ENCODE results near the gene HMCN1. TPM values are rescaled to one million over a fixed set of nuclear protein-coding genes. Genes with fewer than 3 reads are reported as not detected.
"Not testable (repeated sequence)": the region's sequence is repeated elsewhere in the genome, so short reads cannot be mapped to it uniquely, and the experiment has no call there.

The HMCN1 gene
- total RNA-seq, 2 experiments from 2014 or later = 0.14 TPM; not detected in 1

GRCh38 chr1:186179231-186179630 is 445.0 kb downstream of the HMCN1 start:
- H3K9me3 Mint-ChIP-seq (ENCODE audit: low read depth) = no peaks in the 10 kb centered on the region
- CTCF ChIA-PET = interaction anchor here (0.9 kb wide), 1 partner anchor 10 kb away, joined by 3 read pairs; no protein-coding TSS in a partner anchor
- H3K27ac Mint-ChIP-seq = no peak overlapping the region
- DNase-seq = no peak
- H3K4me3 Mint-ChIP-seq = no peak overlapping the region
- POLR2A ChIA-PET = no interaction called here
- no peaks in the 10 kb centered on the region for H3K36me3 Mint-ChIP-seq (ENCODE audit: low read depth)
- intact Hi-C loops (cut with DNase I, micrococcal nuclease) = no loop called here
- peaks cover 24% of the 10 kb centered on the region for H3K27me3 Mint-ChIP-seq
- H3K4me1 Mint-ChIP-seq = peaks cover 11% of the 10 kb centered on the region
- no peak for ATAC-seq

GRCh38 chr1:186183219-186183618 is 449.0 kb downstream of the HMCN1 start:
- CTCF ChIA-PET = interaction anchor here (0.6 kb wide), 1 partner anchor 440 kb away, joined by 4 read pairs; no protein-coding TSS in a partner anchor
- intact Hi-C loops (cut with DNase I, micrococcal nuclease) = no loop called here
- Mint-ChIP-seq H3K27ac (no peak overlapping the region), H3K4me1 (peaks cover 21% of the 10 kb centered on the region), H3K36me3 (ENCODE audit: low read depth) (no peaks in the 10 kb centered on the region), H3K27me3 (peaks cover 26% of the 10 kb centered on the region), H3K9me3 (ENCODE audit: low read depth) (no peaks in the 10 kb centered on the region), H3K4me3 (no peak overlapping the region)
- POLR2A ChIA-PET = no interaction called here
- ATAC-seq (peak; percentile 70), DNase-seq (peak; percentile 49)

- Mint-ChIP-seq H3K4me1 (peaks cover 24% of the 10 kb centered on the region), H3K27me3 (peaks cover 24% of the 10 kb centered on the region), H3K36me3 (ENCODE audit: low read depth) (no peaks in the 10 kb centered on the region), H3K27ac (no peak overlapping the region), H3K9me3 (ENCODE audit: low read depth) (no peaks in the 10 kb centered on the region), H3K4me3 (no peak overlapping the region)
- DNase-seq (no peak), ATAC-seq (no peak)
- intact Hi-C loops (cut with DNase I, micrococcal nuclease) = no loop called here
- ChIA-PET POLR2A (no interaction called here), CTCF (no interaction called here)
These were observed 449.9 kb downstream of the HMCN1 start for GRCh38 chr1:186183970-186184628.

- CTCF ChIA-PET; ATAC-seq; H3K4me3 Mint-ChIP-seq; intact Hi-C loops (cut with DNase I, micrococcal nuclease); H3K9me3 Mint-ChIP-seq (ENCODE audit: low read depth); DNase-seq; POLR2A ChIA-PET; H3K27ac Mint-ChIP-seq; H3K36me3 Mint-ChIP-seq (ENCODE audit: low read depth): not testable (repeated sequence)
- Mint-ChIP-seq H3K27me3 (peaks cover 18% of the 10 kb centered on the region), H3K4me1 (peaks cover 24% of the 10 kb centered on the region)
These were observed 452.1 kb downstream of the HMCN1 start for GRCh38 chr1:186186251-186186650.

- Mint-ChIP-seq H3K4me3 (no peak overlapping the region), H3K36me3 (ENCODE audit: low read depth) (no peaks in the 10 kb centered on the region), H3K9me3 (ENCODE audit: low read depth) (no peaks in the 10 kb centered on the region), H3K4me1 (peaks cover 24% of the 10 kb centered on the region), H3K27ac (no peak overlapping the region), H3K27me3 (peaks cover 18% of the 10 kb centered on the region)
- ATAC-seq (peak; percentile 55), DNase-seq (peak; percentile 5)
- ChIA-PET CTCF (no interaction called here), POLR2A (no interaction called here)
- intact Hi-C loops (cut with DNase I, micrococcal nuclease) = no loop called here
These were observed 453.4 kb downstream of the HMCN1 start for GRCh38 chr1:186187601-186188000.

GRCh38 chr1:186188004-186188539 is 453.9 kb downstream of the HMCN1 start:
- ChIA-PET POLR2A (no interaction called here), CTCF (interaction anchor here (1.6 kb wide), 1 partner anchor 45 kb away, joined by 3 read pairs; no protein-coding TSS in a partner anchor)
- no peak overlapping the region for H3K4me3 Mint-ChIP-seq
- H3K36me3 Mint-ChIP-seq (ENCODE audit: low read depth) = no peaks in the 10 kb centered on the region
- ATAC-seq (peak; percentile 83), DNase-seq (peak; percentile 11)
- peaks cover 24% of the 10 kb centered on the region for H3K4me1 Mint-ChIP-seq
- peaks cover 18% of the 10 kb centered on the region for H3K27me3 Mint-ChIP-seq
- peak overlapping the region; percentile 24 for H3K27ac Mint-ChIP-seq
- intact Hi-C loops (cut with DNase I, micrococcal nuclease) = no loop called here
- H3K9me3 Mint-ChIP-seq (ENCODE audit: low read depth) = no peaks in the 10 kb centered on the region

GRCh38 chr1:186188736-186189135 is 454.5 kb downstream of the HMCN1 start:
- Mint-ChIP-seq H3K27me3 (peaks cover 22% of the 10 kb centered on the region), H3K27ac (no peak overlapping the region), H3K4me3 (no peak overlapping the region), H3K4me1 (peaks cover 18% of the 10 kb centered on the region), H3K9me3 (ENCODE audit: low read depth) (no peaks in the 10 kb centered on the region), H3K36me3 (ENCODE audit: low read depth) (no peaks in the 10 kb centered on the region)
- intact Hi-C loops (cut with DNase I, micrococcal nuclease) = no loop called here
- no peak for DNase-seq
- ChIA-PET POLR2A (no interaction called here), CTCF (interaction anchor here (1.0 to 1.6 kb wide), 2 partner anchors 10 to 46 kb away, joined by 3 read pairs; no protein-coding TSS in a partner anchor)
- no peak for ATAC-seq

GRCh38 chr1:186189156-186189555 is 455.0 kb downstream of the HMCN1 start:
- peaks cover 23% of the 10 kb centered on the region for H3K27me3 Mint-ChIP-seq
- H3K4me1 Mint-ChIP-seq = peaks cover 14% of the 10 kb centered on the region
- H3K36me3 Mint-ChIP-seq (ENCODE audit: low read depth) = no peaks in the 10 kb centered on the region
- ATAC-seq = no peak
- H3K9me3 Mint-ChIP-seq (ENCODE audit: low read depth) = no peaks in the 10 kb centered on the region
- CTCF ChIA-PET = interaction anchor here (1.0 to 1.6 kb wide), 2 partner anchors 10 to 46 kb away, joined by 3 read pairs; no protein-coding TSS in a partner anchor
- H3K4me3 Mint-ChIP-seq = no peak overlapping the region
- H3K27ac Mint-ChIP-seq = no peak overlapping the region
- POLR2A ChIA-PET = no interaction called here
- DNase-seq = no peak
- intact Hi-C loops (cut with DNase I, micrococcal nuclease) = no loop called here

GRCh38 chr1:186191511-186191910 is 457.3 kb downstream of the HMCN1 start:
- ATAC-seq = no peak
- Mint-ChIP-seq H3K27ac (no peak overlapping the region), H3K9me3 (ENCODE audit: low read depth) (no peaks in the 10 kb centered on the region), H3K4me3 (no peak overlapping the region), H3K36me3 (ENCODE audit: low read depth) (no peaks in the 10 kb centered on the region), H3K27me3 (peaks cover 28% of the 10 kb centered on the region), H3K4me1 (peaks cover 13% of the 10 kb centered on the region)
- DNase-seq = no peak
- ChIA-PET POLR2A (no interaction called here), CTCF (interaction anchor here (0.9 kb wide), 1 partner anchor 17 kb away, joined by 3 read pairs; no protein-coding TSS in a partner anchor)
- intact Hi-C loops (cut with DNase I, micrococcal nuclease) = no loop called here

GRCh38 chr1:186193224-186193623 is 459.0 kb downstream of the HMCN1 start:
- POLR2A ChIA-PET = no interaction called here
- intact Hi-C loops (cut with DNase I, micrococcal nuclease) = no loop called here
- no peak overlapping the region for H3K27ac Mint-ChIP-seq
- DNase-seq = no peak
- CTCF ChIA-PET = no interaction called here
- no peak for ATAC-seq
- no peaks in the 10 kb centered on the region for H3K9me3 Mint-ChIP-seq (ENCODE audit: low read depth)
- H3K36me3 Mint-ChIP-seq (ENCODE audit: low read depth) = no peaks in the 10 kb centered on the region
- no peak overlapping the region for H3K4me3 Mint-ChIP-seq
- H3K4me1 Mint-ChIP-seq = peaks cover 3% of the 10 kb centered on the region
- peaks cover 28% of the 10 kb centered on the region for H3K27me3 Mint-ChIP-seq

GRCh38 chr1:186194107-186194756 is 460.0 kb downstream of the HMCN1 start:
- Mint-ChIP-seq H3K27me3 (peaks cover 29% of the 10 kb centered on the region), H3K4me1 (no peaks in the 10 kb centered on the region), H3K9me3 (ENCODE audit: low read depth) (no peaks in the 10 kb centered on the region), H3K4me3 (no peak overlapping the region), H3K27ac (no peak overlapping the region), H3K36me3 (ENCODE audit: low read depth) (no peaks in the 10 kb centered on the region)
- ChIA-PET CTCF (no interaction called here), POLR2A (interaction anchor here (0.7 kb wide), 1 partner anchor 38 kb away, joined by 3 read pairs; no protein-coding TSS in a partner anchor)
- ATAC-seq (no peak), DNase-seq (no peak)
- intact Hi-C loops (cut with DNase I, micrococcal nuclease) = no loop called here

All from activated CD4-positive, alpha-beta T cell treated with anti-CD3 and anti-CD28 coated beads for 36 hours (primary cell).